Measurements from ENCODE around the gene NTNG1. TPM values are rescaled to one million over a fixed set of nuclear protein-coding genes. Genes with fewer than 3 reads are reported as not detected.

NTNG1 gene
- total RNA-seq, 1 donor from 2014 or later, result 0.79 TPM

- no peaks in the 10 kb centered on the region for H3K36me3 ChIP-seq
- peaks cover 16% of the 10 kb centered on the region for H3K4me1 Mint-ChIP-seq
- no peaks in the 10 kb centered on the region for H3K36me3 Mint-ChIP-seq
- DNase-seq (ENCODE audit: low spot score), result no peak
- peaks cover 4% of the 10 kb centered on the region for H3K27me3 Mint-ChIP-seq (ENCODE audit: insufficient read depth, low read depth)
- peaks cover 23% of the 10 kb centered on the region for H3F3A ChIP-seq (ENCODE audit: low read depth)
- no peaks in the 10 kb centered on the region for H3K79me2 ChIP-seq (ENCODE audit: low read depth)
- H4K20me1 ChIP-seq (ENCODE audit: low read depth), result no peaks in the 10 kb centered on the region
- no peak overlapping the region for H3K27ac Mint-ChIP-seq
- no peak overlapping the region for H3K4me2 ChIP-seq
- no peak overlapping the region for H3K4me3 Mint-ChIP-seq
- no peaks in the 10 kb centered on the region for H3K27me3 ChIP-seq
- H3K9ac ChIP-seq, result no peak overlapping the region
- H3K9me3 Mint-ChIP-seq, result no peaks in the 10 kb centered on the region
- no peaks in the 10 kb centered on the region for H3K9me3 ChIP-seq (ENCODE audit: low read depth)
- H3K4me1 ChIP-seq, result peaks cover 27% of the 10 kb centered on the region
- no peak overlapping the region for H3K27ac ChIP-seq
- TF ChIP-seq, protein P1, sequence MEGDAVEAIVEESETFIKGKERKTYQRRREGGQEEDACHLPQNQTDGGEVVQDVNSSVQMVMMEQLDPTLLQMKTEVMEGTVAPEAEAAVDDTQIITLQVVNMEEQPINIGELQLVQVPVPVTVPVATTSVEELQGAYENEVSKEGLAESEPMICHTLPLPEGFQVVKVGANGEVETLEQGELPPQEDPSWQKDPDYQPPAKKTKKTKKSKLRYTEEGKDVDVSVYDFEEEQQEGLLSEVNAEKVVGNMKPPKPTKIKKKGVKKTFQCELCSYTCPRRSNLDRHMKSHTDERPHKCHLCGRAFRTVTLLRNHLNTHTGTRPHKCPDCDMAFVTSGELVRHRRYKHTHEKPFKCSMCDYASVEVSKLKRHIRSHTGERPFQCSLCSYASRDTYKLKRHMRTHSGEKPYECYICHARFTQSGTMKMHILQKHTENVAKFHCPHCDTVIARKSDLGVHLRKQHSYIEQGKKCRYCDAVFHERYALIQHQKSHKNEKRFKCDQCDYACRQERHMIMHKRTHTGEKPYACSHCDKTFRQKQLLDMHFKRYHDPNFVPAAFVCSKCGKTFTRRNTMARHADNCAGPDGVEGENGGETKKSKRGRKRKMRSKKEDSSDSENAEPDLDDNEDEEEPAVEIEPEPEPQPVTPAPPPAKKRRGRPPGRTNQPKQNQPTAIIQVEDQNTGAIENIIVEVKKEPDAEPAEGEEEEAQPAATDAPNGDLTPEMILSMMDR (IDR thresholded peaks at IDR 0.05), result no peak
- no peak for TF ChIP-seq EZH2phosphoT487 (IDR thresholded peaks at IDR 0.05)
- TF ChIP-seq EZH2 (IDR thresholded peaks at IDR 0.05), result no peak
- no peak overlapping the region for H3K4me3 ChIP-seq
- H2AFZ ChIP-seq (replicated peaks), result no peak overlapping the region
Observed at GRCh38 chr1:107525961-107526360, 385.1 kb downstream of the NTNG1 start.

GRCh38 chr1:107526524-107527198 is 385.8 kb downstream of the NTNG1 start:
- Mint-ChIP-seq H3K27ac (no peak overlapping the region), H3K27me3 (ENCODE audit: insufficient read depth, low read depth) (peaks cover 4% of the 10 kb centered on the region), H3K4me1 (peaks cover 16% of the 10 kb centered on the region), H3K36me3 (no peaks in the 10 kb centered on the region), H3K4me3 (no peak overlapping the region), H3K9me3 (no peaks in the 10 kb centered on the region)
- no peaks in the 10 kb centered on the region for H3K36me3 ChIP-seq
- H4K20me1 ChIP-seq (ENCODE audit: low read depth), result no peaks in the 10 kb centered on the region
- H3K4me1 ChIP-seq, result peaks cover 27% of the 10 kb centered on the region
- no peaks in the 10 kb centered on the region for H3K79me2 ChIP-seq (ENCODE audit: low read depth)
- no peaks in the 10 kb centered on the region for H3K27me3 ChIP-seq
- H3F3A ChIP-seq (ENCODE audit: low read depth), result peaks cover 23% of the 10 kb centered on the region
- no peak overlapping the region for H3K4me3 ChIP-seq
- H2AFZ ChIP-seq (replicated peaks), result no peak overlapping the region
- TF ChIP-seq EZH2phosphoT487 (IDR thresholded peaks at IDR 0.05) (no peak), EZH2 (IDR thresholded peaks at IDR 0.05) (no peak)
- TF ChIP-seq, protein P1 (IDR thresholded peaks at IDR 0.05), result no peak
- no peak overlapping the region for H3K9ac ChIP-seq
- H3K27ac ChIP-seq, result no peak overlapping the region
- no peak overlapping the region for H3K4me2 ChIP-seq
- DNase-seq (ENCODE audit: low spot score), result no peak
- no peaks in the 10 kb centered on the region for H3K9me3 ChIP-seq (ENCODE audit: low read depth)

DNA sequence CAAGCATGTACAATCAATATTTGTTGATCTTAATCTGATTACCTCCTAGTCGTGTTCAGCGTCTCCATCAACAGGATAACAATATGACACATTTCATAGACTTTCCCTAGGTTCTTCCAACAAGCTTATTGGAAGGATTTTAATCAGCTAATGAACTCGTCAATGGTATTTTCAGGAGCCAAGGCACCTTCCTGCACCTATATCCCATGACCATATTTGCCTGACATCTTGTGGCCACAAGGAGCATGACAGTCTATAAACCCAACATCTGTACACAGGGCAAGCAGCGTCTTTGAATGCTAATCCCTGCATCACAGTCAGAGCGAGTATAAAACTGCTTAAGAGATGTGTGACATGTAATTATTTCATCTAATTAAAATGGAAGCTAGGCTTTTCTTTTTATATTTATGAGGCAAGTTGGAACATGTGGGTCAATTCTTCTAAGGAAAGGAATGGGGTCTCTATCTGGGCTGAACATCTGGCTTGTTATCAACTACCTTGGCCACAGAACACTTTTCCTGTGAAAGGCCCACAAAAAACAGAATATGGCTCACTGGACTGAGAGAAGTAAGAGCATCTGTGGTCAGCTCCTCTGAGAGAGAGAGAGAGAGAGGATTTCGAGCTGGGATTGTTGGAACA is 388.8 kb downstream of the NTNG1 start:
- H3K9ac ChIP-seq, result no peak overlapping the region
- H3K9me3 Mint-ChIP-seq, result no peaks in the 10 kb centered on the region
- no peak overlapping the region for H3K27ac Mint-ChIP-seq
- no peaks in the 10 kb centered on the region for H3K36me3 ChIP-seq
- no peak overlapping the region for H3K4me2 ChIP-seq
- peaks cover 8% of the 10 kb centered on the region for H3K4me1 ChIP-seq
- peaks cover 4% of the 10 kb centered on the region for H3K27me3 Mint-ChIP-seq (ENCODE audit: insufficient read depth, low read depth)
- H3K36me3 Mint-ChIP-seq, result no peaks in the 10 kb centered on the region
- peak; percentile 74 for DNase-seq (ENCODE audit: low spot score)
- peaks cover 4% of the 10 kb centered on the region for H3F3A ChIP-seq (ENCODE audit: low read depth)
- H3K27me3 ChIP-seq, result no peaks in the 10 kb centered on the region
- no peaks in the 10 kb centered on the region for H4K20me1 ChIP-seq (ENCODE audit: low read depth)
- no peak overlapping the region for H3K4me3 Mint-ChIP-seq
- H3K4me1 Mint-ChIP-seq, result peaks cover 7% of the 10 kb centered on the region
- H3K79me2 ChIP-seq (ENCODE audit: low read depth), result no peaks in the 10 kb centered on the region
- no peak overlapping the region for H3K4me3 ChIP-seq
- H3K27ac ChIP-seq, result no peak overlapping the region
- no peak overlapping the region for H2AFZ ChIP-seq (replicated peaks)
- no peaks in the 10 kb centered on the region for H3K9me3 ChIP-seq (ENCODE audit: low read depth)
- TF ChIP-seq EZH2 (IDR thresholded peaks at IDR 0.05) (no peak), EZH2phosphoT487 (IDR thresholded peaks at IDR 0.05) (no peak)
- TF ChIP-seq, protein P1 (IDR thresholded peaks at IDR 0.05), result peak; percentile 85

Measured in neural progenitor cell (in vitro differentiated cells).